Stimulated activated naive B cell treated with anti-CD40 and anti-IgM and Interleukin-4, amounts not matched to agents 10 μg/mL and 1 μg/mL and 100 μg/mL, for 72 hours (primary cell): ENCODE data around the gene MSI2.
"Not testable (repeated sequence)": the region's sequence is repeated elsewhere in the genome, so short reads cannot be mapped to it uniquely, and the experiment has no call there.

Source experiments
- ATAC-seq, 2 donors: fragments of 150-1000 bp; cut with Tn5 transposase; replicated peaks; 2 replicates each; pipeline ENCODE4 v1.10.0; 2021; ENCODE audit warnings: moderate library complexity in 1 of 2
- DNase-seq: peaks from one replicate; pipeline ENCODE4 v3.0.0; 2021
- H3K27ac Mint-ChIP-seq: one replicate; pipeline ENCODE4 v1.8.0; 2022; ENCODE audit warnings: mild to moderate bottlenecking, mixed read lengths
- H3K27me3 Mint-ChIP-seq, 2 donors: one replicate each; pipeline ENCODE4 v1.8.0; 2022; ENCODE audit warnings: mixed read lengths in 2 of 2
- H3K36me3 Mint-ChIP-seq, 2 donors: one replicate each; pipeline ENCODE4 v1.8.0; 2022; ENCODE audit warnings: mixed read lengths in 2 of 2, mild to moderate bottlenecking in 1 of 2
- H3K4me1 Mint-ChIP-seq, 2 donors: one replicate each; pipeline ENCODE4 v1.8.0; 2022; ENCODE audit warnings: mixed read lengths in 2 of 2, mild to moderate bottlenecking in 1 of 2
- H3K4me3 Mint-ChIP-seq, 2 donors: one replicate each; pipeline ENCODE4 v1.8.0; 2022; ENCODE audit warnings: mild to moderate bottlenecking in 2 of 2, mixed read lengths in 2 of 2, moderate library complexity in 1 of 2
- H3K9me3 Mint-ChIP-seq, 2 donors: one replicate each; pipeline ENCODE4 v1.8.0; 2022; ENCODE audit warnings: mixed read lengths in 2 of 2, mild to moderate bottlenecking in 1 of 2

The MSI2 gene

GRCh38 chr17:57294629-57295501 lies 38.5 kb downstream of the MSI2 start:
- H3K27me3 Mint-ChIP-seq = no peaks in the 10 kb centered on the region
- H3K9me3 Mint-ChIP-seq = peaks cover 6 to 9% of the 10 kb centered on the region in 2 donors
- DNase-seq (no peak), ATAC-seq (peak in 1 of 2 donors; percentile 36)
- peaks cover 24 to 33% of the 10 kb centered on the region in 2 donors for H3K4me1 Mint-ChIP-seq
- H3K27ac Mint-ChIP-seq = no peak overlapping the region
- peaks cover 53 to 76% of the 10 kb centered on the region in 2 donors for H3K36me3 Mint-ChIP-seq
- no peak overlapping the region for H3K4me3 Mint-ChIP-seq

- Mint-ChIP-seq H3K4me1 (peaks cover 26 to 35% of the 10 kb centered on the region in 2 donors), H3K36me3 (peaks cover 59 to 83% of the 10 kb centered on the region in 2 donors), H3K27me3 (no peaks in the 10 kb centered on the region), H3K9me3 (peaks cover 12 to 13% of the 10 kb centered on the region in 2 donors), H3K27ac (no peak overlapping the region), H3K4me3 (no peak overlapping the region)
- no peak for DNase-seq
- ATAC-seq = no peak
These were observed 39.3 kb downstream of the MSI2 start for GRCh38 chr17:57295526-57296023.

- peaks cover 61 to 85% of the 10 kb centered on the region in 2 donors for H3K36me3 Mint-ChIP-seq
- H3K4me3 Mint-ChIP-seq = no peak overlapping the region
- peaks cover 14 to 15% of the 10 kb centered on the region in 2 donors for H3K9me3 Mint-ChIP-seq
- H3K27me3 Mint-ChIP-seq = no peaks in the 10 kb centered on the region
- H3K4me1 Mint-ChIP-seq = peaks cover 26 to 40% of the 10 kb centered on the region in 2 donors
- H3K27ac Mint-ChIP-seq = no peak overlapping the region
- DNase-seq = no peak
- ATAC-seq = no peak
These were observed 39.9 kb downstream of the MSI2 start for GRCh38 chr17:57296231-57296630.

GRCh38 chr17:57299176-57299575 lies 42.9 kb downstream of the MSI2 start:
- Mint-ChIP-seq H3K4me1 (peaks cover 23 to 44% of the 10 kb centered on the region in 2 donors), H3K27ac (no peak overlapping the region), H3K4me3 (no peak overlapping the region), H3K27me3 (no peaks in the 10 kb centered on the region), H3K36me3 (peaks cover 48 to 80% of the 10 kb centered on the region in 2 donors), H3K9me3 (peaks cover 14 to 15% of the 10 kb centered on the region in 2 donors)
- no peak for ATAC-seq
- DNase-seq = no peak

GRCh38 chr17:57300592-57300991 lies 44.3 kb downstream of the MSI2 start:
- Mint-ChIP-seq H3K36me3 (peaks cover 40 to 69% of the 10 kb centered on the region in 2 donors), H3K9me3 (peaks cover 14 to 15% of the 10 kb centered on the region in 2 donors), H3K4me1 (peaks cover 18 to 42% of the 10 kb centered on the region in 2 donors)
- not testable (repeated sequence) for DNase-seq, H3K27ac Mint-ChIP-seq, H3K27me3 Mint-ChIP-seq, H3K4me3 Mint-ChIP-seq, ATAC-seq

GRCh38 chr17:57302690-57303465 lies 46.6 kb downstream of the MSI2 start:
- peaks cover 38 to 69% of the 10 kb centered on the region in 2 donors for H3K36me3 Mint-ChIP-seq
- H3K4me3 Mint-ChIP-seq = peak overlapping the region; percentile 23 to 69

GRCh38 chr17:57305144-57305728 lies 48.9 kb downstream of the MSI2 start:
- H3K4me3 Mint-ChIP-seq = no peak overlapping the region
- peaks cover 4 to 5% of the 10 kb centered on the region in 2 donors for H3K9me3 Mint-ChIP-seq
- H3K4me1 Mint-ChIP-seq = peaks cover 38 to 61% of the 10 kb centered on the region in 2 donors
- no peak overlapping the region for H3K27ac Mint-ChIP-seq
- no peaks in the 10 kb centered on the region for H3K27me3 Mint-ChIP-seq
- peaks cover 22 to 65% of the 10 kb centered on the region in 2 donors for H3K36me3 Mint-ChIP-seq
- ATAC-seq (no peak), DNase-seq (no peak)

More at GRCh38 chr17:57302690-57303465, 46.6 kb downstream of the MSI2 start:
- Mint-ChIP-seq H3K9me3 (peaks cover 11 to 12% of the 10 kb centered on the region in 2 donors), H3K27me3 (no peaks in the 10 kb centered on the region), H3K4me1 (peaks cover 27 to 47% of the 10 kb centered on the region in 2 donors), H3K27ac (peak overlapping the region; percentile 83)
- no peak for DNase-seq
- peak; percentile 62 to 78 for ATAC-seq

GRCh38 chr17:57305908-57306504 lies 49.7 kb downstream of the MSI2 start:
- Mint-ChIP-seq H3K4me3 (no peak overlapping the region), H3K36me3 (peaks cover 14 to 59% of the 10 kb centered on the region in 2 donors)

GRCh38 chr17:57308543-57309186 lies 52.3 kb downstream of the MSI2 start:
- Mint-ChIP-seq H3K9me3 (no peaks in the 10 kb centered on the region), H3K36me3 (peaks cover 16 to 57% of the 10 kb centered on the region in 2 donors), H3K4me3 (no peak overlapping the region), H3K27me3 (no peaks in the 10 kb centered on the region), H3K4me1 (peaks cover 45 to 67% of the 10 kb centered on the region in 2 donors), H3K27ac (peak overlapping the region; percentile 15)
- DNase-seq (no peak), ATAC-seq (no peak)

More at GRCh38 chr17:57305908-57306504, 49.7 kb downstream of the MSI2 start:
- H3K27ac Mint-ChIP-seq = peak overlapping the region; percentile 70
- no peaks in the 10 kb centered on the region for H3K9me3 Mint-ChIP-seq
- ATAC-seq (no peak), DNase-seq (no peak)
- H3K4me1 Mint-ChIP-seq = peaks cover 40 to 58% of the 10 kb centered on the region in 2 donors
- no peaks in the 10 kb centered on the region for H3K27me3 Mint-ChIP-seq

- DNase-seq (no peak), ATAC-seq (no peak)
- Mint-ChIP-seq H3K27ac (no peak overlapping the region), H3K27me3 (no peaks in the 10 kb centered on the region), H3K9me3 (no peaks in the 10 kb centered on the region), H3K36me3 (peaks cover 21 to 59% of the 10 kb centered on the region in 2 donors), H3K4me1 (peaks cover 44 to 64% of the 10 kb centered on the region in 2 donors), H3K4me3 (no peak overlapping the region)
These were observed 53.2 kb downstream of the MSI2 start for GRCh38 chr17:57309479-57309878.

- no peaks in the 10 kb centered on the region for H3K9me3 Mint-ChIP-seq
- no peak for DNase-seq
- peaks cover 28 to 63% of the 10 kb centered on the region in 2 donors for H3K36me3 Mint-ChIP-seq
- peak overlapping the region; percentile 27 for H3K27ac Mint-ChIP-seq
- no peak overlapping the region for H3K4me3 Mint-ChIP-seq
- no peak for ATAC-seq
- H3K4me1 Mint-ChIP-seq = peaks cover 33 to 46% of the 10 kb centered on the region in 2 donors
- no peaks in the 10 kb centered on the region for H3K27me3 Mint-ChIP-seq
These were observed 55.2 kb downstream of the MSI2 start for GRCh38 chr17:57311281-57312216.

GRCh38 chr17:57312242-57312641 lies 55.9 kb downstream of the MSI2 start:
- Mint-ChIP-seq H3K9me3 (no peaks in the 10 kb centered on the region), H3K4me3 (no peak overlapping the region), H3K27me3 (no peaks in the 10 kb centered on the region), H3K36me3 (peaks cover 30 to 59% of the 10 kb centered on the region in 2 donors), H3K4me1 (peaks cover 33 to 46% of the 10 kb centered on the region in 2 donors), H3K27ac (peak overlapping the region; percentile 37)
- ATAC-seq = no peak
- no peak for DNase-seq
